DOHH2 (cell line): ENCODE measurements around the gene DHTKD1.

Experiments
- EZH2phosphoT487 ChIP-seq: fragments of 200-600 bp; sonication (generic); IDR thresholded peaks from 2 replicates; pipeline ENCODE4 v1.6.1; 2017; ENCODE audit warnings: borderline replicate concordance, mild to moderate bottlenecking, antibody characterized with exemption, low read length, moderate library complexity, mixed read lengths
- TF ChIP-seq, protein P1 (sequence below): fragments of 200-600 bp; sonication (generic); IDR thresholded peaks from one replicate; pipeline ENCODE4 v1.5.1; 2014; ENCODE audit warnings: antibody characterized with exemption, mild to moderate bottlenecking, low read depth, low read length; ENCODE audit not compliant: poor library complexity, severe bottlenecking

DNA sequence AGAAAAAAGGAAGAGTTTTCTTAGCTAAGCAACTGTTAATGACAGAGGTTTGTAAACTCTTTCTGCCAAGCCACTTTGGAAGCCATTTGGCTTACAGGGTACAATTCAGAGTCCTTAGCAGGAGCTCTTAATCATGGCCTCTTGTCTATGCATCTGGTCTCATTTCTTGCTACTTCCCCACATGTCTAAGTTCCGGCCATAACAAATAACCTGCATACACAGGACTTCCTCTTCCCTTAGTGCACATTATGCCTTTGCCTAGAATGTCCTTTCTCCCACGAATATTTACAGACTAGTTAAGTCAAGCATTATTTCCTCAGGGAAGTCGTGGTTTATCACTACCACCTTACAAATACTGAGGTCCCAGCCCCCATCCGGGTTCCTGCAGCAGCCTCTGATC lies 17.5 kb upstream of the DHTKD1 start:
- TF ChIP-seq, protein P1, sequence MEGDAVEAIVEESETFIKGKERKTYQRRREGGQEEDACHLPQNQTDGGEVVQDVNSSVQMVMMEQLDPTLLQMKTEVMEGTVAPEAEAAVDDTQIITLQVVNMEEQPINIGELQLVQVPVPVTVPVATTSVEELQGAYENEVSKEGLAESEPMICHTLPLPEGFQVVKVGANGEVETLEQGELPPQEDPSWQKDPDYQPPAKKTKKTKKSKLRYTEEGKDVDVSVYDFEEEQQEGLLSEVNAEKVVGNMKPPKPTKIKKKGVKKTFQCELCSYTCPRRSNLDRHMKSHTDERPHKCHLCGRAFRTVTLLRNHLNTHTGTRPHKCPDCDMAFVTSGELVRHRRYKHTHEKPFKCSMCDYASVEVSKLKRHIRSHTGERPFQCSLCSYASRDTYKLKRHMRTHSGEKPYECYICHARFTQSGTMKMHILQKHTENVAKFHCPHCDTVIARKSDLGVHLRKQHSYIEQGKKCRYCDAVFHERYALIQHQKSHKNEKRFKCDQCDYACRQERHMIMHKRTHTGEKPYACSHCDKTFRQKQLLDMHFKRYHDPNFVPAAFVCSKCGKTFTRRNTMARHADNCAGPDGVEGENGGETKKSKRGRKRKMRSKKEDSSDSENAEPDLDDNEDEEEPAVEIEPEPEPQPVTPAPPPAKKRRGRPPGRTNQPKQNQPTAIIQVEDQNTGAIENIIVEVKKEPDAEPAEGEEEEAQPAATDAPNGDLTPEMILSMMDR: no peak
- TF ChIP-seq EZH2phosphoT487: no peak
